ENCODE data around the gene TRAPPC2B. TPM values are rescaled to one million over a fixed set of nuclear protein-coding genes. Genes with fewer than 3 reads are reported as not detected.

TRAPPC2B gene
- total and polyA plus RNA-seq, 9 donors, result 9.1 to 25.1 (median 11.6) TPM

GRCh38 chr19:57320180-57321084, 42.9 kb upstream of the TRAPPC2B start, which contains the start of gene ZNF543:
TSS of gene ZNF543 (plus strand) at chr19:57320472. CDS start at chr19:57320854, 382 bp downstream.
- Histone ChIP-seq H3K4me1 (ENCODE audit: insufficient read depth) (no peaks in the 10 kb centered on the region), H3K9me3 (peaks cover 7 to 24% of the 10 kb centered on the region in 2 donors), H3K36me3 (peaks cover 6% of the 10 kb centered on the region), H3K27me3 (no peaks in the 10 kb centered on the region), H3K4me3 (peak within 1 kb of the TSS; percentile 75), H3K27ac (peak within 1 kb of the TSS; percentile 63 to 81)
- peak; percentile 93 to 95 (median 94) for DNase-seq
- intact Hi-C loops (cut with DNase I), result no loop called here
- TF ChIP-seq CTCF (IDR thresholded peaks at IDR 0.05) (peak in 1 of 3 donors; percentile 17), POLR2A (IDR thresholded peaks at IDR 0.05) (peak; percentile 60), EP300 (IDR thresholded peaks at IDR 0.05) (no peak)
- 1% methylated on average over 61 to 71 of the region's 71 CpGs for WGBS, 3 donors

GRCh38 chr19:57321116-57321515, 42.2 kb upstream of the TRAPPC2B start:
- Histone ChIP-seq H3K9me3 (peaks cover 7 to 31% of the 10 kb centered on the region in 2 donors), H3K4me3 (peak overlapping the region; percentile 75), H3K27ac (peak overlapping the region in 1 of 2 donors; percentile 81), H3K4me1 (ENCODE audit: insufficient read depth) (no peaks in the 10 kb centered on the region), H3K27me3 (no peaks in the 10 kb centered on the region), H3K36me3 (peaks cover 6% of the 10 kb centered on the region)
- no peak for DNase-seq
- TF ChIP-seq CTCF (IDR thresholded peaks at IDR 0.05) (no peak), EP300 (IDR thresholded peaks at IDR 0.05) (no peak), POLR2A (IDR thresholded peaks at IDR 0.05) (no peak)
- 37 to 52% (median 40%) methylated on average over 8 of the region's 8 CpGs for WGBS, 3 donors
- intact Hi-C loops (cut with DNase I), result no loop called here

- peaks cover 6% of the 10 kb centered on the region for H3K36me3 ChIP-seq
- H3K9me3 ChIP-seq, result peaks cover 7 to 37% of the 10 kb centered on the region in 2 donors
- H3K4me3 ChIP-seq, result no peak overlapping the region
- WGBS, 3 donors, result 63 to 89% (median 82%) methylated on average over 3 of the region's 3 CpGs
- TF ChIP-seq POLR2A (IDR thresholded peaks at IDR 0.05) (no peak), EP300 (IDR thresholded peaks at IDR 0.05) (no peak), CTCF (IDR thresholded peaks at IDR 0.05) (no peak)
- H3K27me3 ChIP-seq, result no peaks in the 10 kb centered on the region
- no peaks in the 10 kb centered on the region for H3K4me1 ChIP-seq (ENCODE audit: insufficient read depth)
- H3K27ac ChIP-seq, result no peak overlapping the region
- no peak for DNase-seq
- intact Hi-C loops (cut with DNase I), result no loop called here
Measured at GRCh38 chr19:57321751-57322150, 41.6 kb upstream of the TRAPPC2B start.

GRCh38 chr19:57324992-57325391, 38.4 kb upstream of the TRAPPC2B start:
- no peak for DNase-seq
- Histone ChIP-seq H3K9me3 (peaks cover 21 to 59% of the 10 kb centered on the region in 2 donors), H3K27me3 (no peaks in the 10 kb centered on the region), H3K4me3 (no peak overlapping the region), H3K36me3 (peaks cover 12% of the 10 kb centered on the region), H3K4me1 (ENCODE audit: insufficient read depth) (no peaks in the 10 kb centered on the region), H3K27ac (no peak overlapping the region)
- TF ChIP-seq EP300 (IDR thresholded peaks at IDR 0.05) (no peak), CTCF (IDR thresholded peaks at IDR 0.05) (no peak), POLR2A (IDR thresholded peaks at IDR 0.05) (no peak)
- intact Hi-C loops (cut with DNase I), result no loop called here
